HepG2 (cell line): ENCODE measurements around the gene SRP9. TPM values are rescaled to one million over a fixed set of nuclear protein-coding genes. Genes with fewer than 3 reads are reported as not detected.

Experiments
- ATAC-seq: fragments of 200-7000 bp; cut with Tn5 transposase; 3 replicates; pipeline ENCODE4 v1.9.1; 2020; ENCODE audit warnings: mild to moderate bottlenecking, moderate library complexity
- BruUV-seq: library from RNA; stranded (reverse); fragments of 400-500 nt; replicated peaks from 2 replicates; lab custom pipeline; 2021; lab: Mats Ljungman, UMichigan
- CTCF ChIA-PET: fragments of 300-600 bp; formaldehyde crosslinking; extraction: SDS; loops from one replicate; lab custom pipeline; 2021; ENCODE audit warnings: low total read pairs, inconsistent platforms, low intra/inter-chr PET ratio; lab: Yijun Ruan, JAX
- POLR2A ChIA-PET: fragments of 350-600 bp; sonication (Branson Sonifier 250); formaldehyde crosslinking; loops from one replicate; lab custom pipeline; 2020; ENCODE audit warnings: antibody characterized with exemption, inconsistent platforms; lab: Yijun Ruan, JAX
- DNase-seq: peaks from one replicate; pipeline ENCODE4 v3.0.0-alpha.2; 2015; ENCODE audit warnings: low spot score
- FAIRE-seq: peaks from 3 replicates; lab custom pipeline; 2011; peaks lifted over from hg19 to GRCh38; lab: Jason Lieb, UNC
- H2AFZ ChIP-seq: one replicate; pipeline ENCODE4 v1.6.1; 2011; ENCODE audit warnings: low read length, inconsistent platforms
- H3K27ac ChIP-seq: fragments of 300-600 bp; 3 replicates; pipeline ENCODE4 v1.8.0; 2011; ENCODE audit warnings: mixed run types, mild to moderate bottlenecking, mixed read lengths, low read length, inconsistent platforms; ENCODE audit not compliant: insufficient read depth; ENCODE audit errors: extremely low read length
- H3K27me3 ChIP-seq, 2 experiments: fragments of 200-600 bp in 1 of 2; 2 replicates in 1 of 2; 3 replicates in 1 of 2; pipeline versions ENCODE4 v1.6.0 to v1.8.0; 2011; ENCODE audit warnings: low read length in 2 of 2, mild to moderate bottlenecking in 2 of 2, moderate library complexity in 2 of 2, inconsistent platforms in 1 of 2; ENCODE audit not compliant: insufficient read depth in 2 of 2, control insufficient read depth in 1 of 2
- H3K36me3 ChIP-seq, 2 experiments: fragments of 200-600 bp in 1 of 2; replicated peaks in 1 of 2; 2 replicates in 1 of 2; 3 replicates in 1 of 2; pipeline versions ENCODE4 v1.5.1 to v1.8.0; 2011; ENCODE audit warnings: low read length in 2 of 2, inconsistent platforms in 1 of 2; ENCODE audit not compliant: insufficient read depth in 2 of 2, control insufficient read depth in 1 of 2
- H3K4me1 ChIP-seq: 2 replicates; pipeline ENCODE4 v1.5.1; 2012; ENCODE audit warnings: low read length, inconsistent platforms; ENCODE audit not compliant: insufficient read depth
- H3K4me2 ChIP-seq: 2 replicates; pipeline ENCODE4 v1.6.0; 2011; ENCODE audit warnings: low read depth, low read length, inconsistent platforms
- H3K4me3 ChIP-seq, 3 experiments: fragments of 200-600 bp in 1 of 3; sonication (generic), shearing (Covaris generic) in 1 of 3; replicated peaks in 1 of 3; 2 replicates each; pipeline ENCODE4 v1.5.1; 2011 to 2016; ENCODE audit warnings: low read length in 3 of 3, inconsistent platforms in 2 of 3, low read depth in 2 of 3, mild to moderate bottlenecking in 2 of 3, control low read depth in 1 of 3, mixed read lengths in 1 of 3; ENCODE audit not compliant: insufficient read depth in 1 of 3
- H3K79me2 ChIP-seq: one replicate; pipeline ENCODE4 v1.6.1; 2011; ENCODE audit warnings: low read length, inconsistent platforms; ENCODE audit not compliant: insufficient read depth
- H3K9ac ChIP-seq: 2 replicates; pipeline ENCODE4 v1.6.0; 2011; ENCODE audit warnings: mild to moderate bottlenecking, low read depth, low read length, inconsistent platforms; ENCODE audit not compliant: insufficient read depth
- H3K9me3 ChIP-seq: 2 replicates; pipeline ENCODE4 v1.5.1; 2012; ENCODE audit warnings: mild to moderate bottlenecking, low read length
- H4K20me1 ChIP-seq: 2 replicates; pipeline ENCODE4 v1.6.0; 2011; ENCODE audit warnings: inconsistent platforms, mild to moderate bottlenecking, low read length, moderate library complexity; ENCODE audit not compliant: insufficient read depth
- FOXA3 ChIP-seq: IDR thresholded peaks from 2 replicates; pipeline ENCODE4 v1.6.1; 2016; ENCODE audit warnings: missing genetic modification reagents, missing compliant biosample characterization
- FOXC1 ChIP-seq: sonication (generic); formaldehyde crosslinking; IDR thresholded peaks from 2 replicates; pipeline ENCODE4 v1.8.0; 2022; ENCODE audit warnings: mild to moderate bottlenecking, missing genetic modification reagents, borderline replicate concordance
- KMT2B ChIP-seq: IDR thresholded peaks from 2 replicates; pipeline ENCODE4 v1.6.1; 2016; ENCODE audit warnings: missing genetic modification reagents, missing compliant biosample characterization
- TCF12 ChIP-seq, 2 experiments: fragments of 450-650 bp in 1 of 2; sonication (generic) in 1 of 2; formaldehyde crosslinking in 1 of 2; IDR thresholded peaks; 2 replicates each; pipeline versions ENCODE4 v1.6.1 to v1.8.0; 2017 to 2022; ENCODE audit warnings: antibody characterized with exemption in 1 of 2, mild to moderate bottlenecking in 1 of 2, missing genetic modification reagents in 1 of 2, moderate library complexity in 1 of 2
- TCF7 ChIP-seq: sonication (generic); IDR thresholded peaks from 2 replicates; pipeline ENCODE4 v1.6.1; 2016; ENCODE audit warnings: antibody characterized with exemption, low read depth
- YEATS4 ChIP-seq: sonication (generic); formaldehyde crosslinking; IDR thresholded peaks from 2 replicates; pipeline ENCODE4 v1.4.0; 2020; ENCODE audit warnings: missing genetic modification reagents, borderline replicate concordance
- ZNF121 ChIP-seq: sonication (generic); formaldehyde crosslinking; IDR thresholded peaks from 2 replicates; pipeline ENCODE4 v1.5.0; 2020; ENCODE audit warnings: mild to moderate bottlenecking, missing genetic modification reagents
- ZNF230 ChIP-seq: sonication (generic); formaldehyde crosslinking; IDR thresholded peaks from 2 replicates; pipeline ENCODE4 v1.4.0; 2020; ENCODE audit warnings: mild to moderate bottlenecking, missing genetic modification reagents
- ZNF558 ChIP-seq: sonication (generic); formaldehyde crosslinking; IDR thresholded peaks from 2 replicates; pipeline ENCODE4 v1.9.0; 2022; ENCODE audit warnings: mild to moderate bottlenecking, missing genetic modification reagents, borderline replicate concordance
- WGBS: methylation state at CpG from one replicate; pipeline ENCODE4 v1.1.6; 2017; ENCODE audit warnings: low lambda C conversion rate; 5-methylcytosine and 5-hydroxymethylcytosine counted together
- in situ Hi-C: cut with HindIII; loops from 2 replicates; pipeline ENCODE4 v1.10.0; 2017; ENCODE audit warnings: low pct_unique_long_range_greater_than_20kb; ENCODE audit not compliant: extremely low pct_ligation_motif_present
- intact Hi-C: fragments of 100-400 bp; cut with micrococcal nuclease; formaldehyde crosslinking; loops from one replicate; pipeline ENCODE4 v1.10.0; 2022; ENCODE audit not compliant: unreplicated experiment
- polyA plus RNA-seq, 8 experiments: library from polyadenylated mRNA; depleted of rRNA in 3 of 8; stranded (reverse) in 7 of 8; unstranded in 1 of 8; fragments of >200 nt; fragmentation: Illumina TruSeq in 4 of 8; extraction: Trizol in 4 of 8; gene quantifications; 2 replicates each; pipeline versions ENCODE4 v1.2.1 to v1.2.3, GENCODE V29; 2011 to 2016; ENCODE audit warnings: low read depth in 4 of 8, missing spikeins in 1 of 8, mixed read lengths in 1 of 8; ENCODE audit not compliant: insufficient read depth in 1 of 8
- total RNA-seq, 5 experiments: library from RNA; depleted of rRNA; stranded (reverse); fragments of >200 nt; fragmentation: Illumina TruSeq; extraction: Trizol; gene quantifications; 2 replicates each; pipeline ENCODE4 v1.2.3, GENCODE V29; 2016; ENCODE audit warnings: low read depth in 1 of 5
- TF ChIP-seq, protein P1 (sequence below): sonication (generic); formaldehyde crosslinking; IDR thresholded peaks from 2 replicates; pipeline ENCODE4 v1.4.0; 2020; ENCODE audit warnings: missing genetic modification reagents
- TF ChIP-seq, protein P2 (sequence below): sonication (generic); formaldehyde crosslinking; IDR thresholded peaks from 2 replicates; pipeline ENCODE4 v1.4.0; 2020; ENCODE audit warnings: missing genetic modification reagents
- TF ChIP-seq, protein P3 (sequence below): sonication (generic); formaldehyde crosslinking; IDR thresholded peaks from 2 replicates; pipeline ENCODE4 v1.4.0; 2020; ENCODE audit warnings: mild to moderate bottlenecking, missing genetic modification reagents
- TF ChIP-seq, protein P4 (sequence below): sonication (generic); formaldehyde crosslinking; IDR thresholded peaks from 2 replicates; pipeline ENCODE4 v1.4.0; 2020; ENCODE audit warnings: missing genetic modification reagents

The SRP9 gene
- total and polyA plus RNA-seq, 2 of the 13 experiments (the other 11 are each of a cell fraction or from before 2014, with no cell fraction given) = 251 to 307 TPM

DNA sequence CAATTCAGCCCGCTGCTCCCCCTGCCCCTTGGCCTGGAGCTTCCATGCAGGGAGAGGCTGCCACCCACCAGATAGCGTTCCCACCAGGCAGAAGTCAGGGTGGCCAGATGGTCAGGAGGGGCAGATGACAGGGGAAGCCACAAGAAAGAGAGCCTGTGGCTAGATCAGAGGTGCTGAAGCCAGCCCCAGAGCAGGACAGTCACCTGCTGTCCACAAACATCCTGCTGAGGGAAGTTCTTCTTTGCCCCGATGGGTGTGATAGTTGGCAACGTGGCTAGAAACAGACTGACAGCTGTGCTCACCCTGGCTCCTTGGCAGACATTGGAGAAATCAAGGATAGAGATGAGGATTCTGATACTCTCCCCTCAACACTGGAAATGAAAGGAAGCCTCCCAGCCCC is 27.2 kb upstream of the SRP9 start:
- DNase-seq (no peak), FAIRE-seq (no peak), ATAC-seq (no peak)
- H4K20me1 ChIP-seq = no peaks in the 10 kb centered on the region
- H3K4me2 ChIP-seq = no peak overlapping the region
- H3K79me2 ChIP-seq = no peaks in the 10 kb centered on the region
- no peaks in the 10 kb centered on the region for H3K27me3 ChIP-seq
- H3K4me1 ChIP-seq = peaks cover 90% of the 10 kb centered on the region
- H3K27ac ChIP-seq = no peak overlapping the region
- H3K9me3 ChIP-seq = no peaks in the 10 kb centered on the region
- BruUV-seq = no TSS peak
- WGBS = 13% methylated on average over 2 of the region's 4 CpGs
- CTCF ChIA-PET = no interaction called here
- intact Hi-C loops = no loop called here
- in situ Hi-C loops = no loop called here
- no peak overlapping the region for H3K4me3 ChIP-seq
- POLR2A ChIA-PET = interaction anchor here (1.0 to 1.6 kb wide), 2 partner anchors 14 to 18 kb away, joined by 3 to 5 read pairs; no protein-coding TSS in a partner anchor
- H3K9ac ChIP-seq = no peak overlapping the region
- no peaks in the 10 kb centered on the region for H3K36me3 ChIP-seq
- no peak overlapping the region for H2AFZ ChIP-seq
- TF ChIP-seq, protein P1, sequence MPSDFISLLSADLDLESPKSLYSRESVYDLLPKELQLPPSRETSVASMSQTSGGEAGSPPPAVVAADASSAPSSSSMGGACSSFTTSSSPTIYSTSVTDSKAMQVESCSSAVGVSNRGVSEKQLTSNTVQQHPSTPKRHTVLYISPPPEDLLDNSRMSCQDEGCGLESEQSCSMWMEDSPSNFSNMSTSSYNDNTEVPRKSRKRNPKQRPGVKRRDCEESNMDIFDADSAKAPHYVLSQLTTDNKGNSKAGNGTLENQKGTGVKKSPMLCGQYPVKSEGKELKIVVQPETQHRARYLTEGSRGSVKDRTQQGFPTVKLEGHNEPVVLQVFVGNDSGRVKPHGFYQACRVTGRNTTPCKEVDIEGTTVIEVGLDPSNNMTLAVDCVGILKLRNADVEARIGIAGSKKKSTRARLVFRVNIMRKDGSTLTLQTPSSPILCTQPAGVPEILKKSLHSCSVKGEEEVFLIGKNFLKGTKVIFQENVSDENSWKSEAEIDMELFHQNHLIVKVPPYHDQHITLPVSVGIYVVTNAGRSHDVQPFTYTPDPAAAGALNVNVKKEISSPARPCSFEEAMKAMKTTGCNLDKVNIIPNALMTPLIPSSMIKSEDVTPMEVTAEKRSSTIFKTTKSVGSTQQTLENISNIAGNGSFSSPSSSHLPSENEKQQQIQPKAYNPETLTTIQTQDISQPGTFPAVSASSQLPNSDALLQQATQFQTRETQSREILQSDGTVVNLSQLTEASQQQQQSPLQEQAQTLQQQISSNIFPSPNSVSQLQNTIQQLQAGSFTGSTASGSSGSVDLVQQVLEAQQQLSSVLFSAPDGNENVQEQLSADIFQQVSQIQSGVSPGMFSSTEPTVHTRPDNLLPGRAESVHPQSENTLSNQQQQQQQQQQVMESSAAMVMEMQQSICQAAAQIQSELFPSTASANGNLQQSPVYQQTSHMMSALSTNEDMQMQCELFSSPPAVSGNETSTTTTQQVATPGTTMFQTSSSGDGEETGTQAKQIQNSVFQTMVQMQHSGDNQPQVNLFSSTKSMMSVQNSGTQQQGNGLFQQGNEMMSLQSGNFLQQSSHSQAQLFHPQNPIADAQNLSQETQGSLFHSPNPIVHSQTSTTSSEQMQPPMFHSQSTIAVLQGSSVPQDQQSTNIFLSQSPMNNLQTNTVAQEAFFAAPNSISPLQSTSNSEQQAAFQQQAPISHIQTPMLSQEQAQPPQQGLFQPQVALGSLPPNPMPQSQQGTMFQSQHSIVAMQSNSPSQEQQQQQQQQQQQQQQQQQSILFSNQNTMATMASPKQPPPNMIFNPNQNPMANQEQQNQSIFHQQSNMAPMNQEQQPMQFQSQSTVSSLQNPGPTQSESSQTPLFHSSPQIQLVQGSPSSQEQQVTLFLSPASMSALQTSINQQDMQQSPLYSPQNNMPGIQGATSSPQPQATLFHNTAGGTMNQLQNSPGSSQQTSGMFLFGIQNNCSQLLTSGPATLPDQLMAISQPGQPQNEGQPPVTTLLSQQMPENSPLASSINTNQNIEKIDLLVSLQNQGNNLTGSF (CRISPR knock-in tag) = no peak
- no peak for TF ChIP-seq FOXC1
- no peak for TF ChIP-seq KMT2B
- no peak for TF ChIP-seq FOXA3 (CRISPR knock-in tag)
- TF ChIP-seq, protein P2, sequence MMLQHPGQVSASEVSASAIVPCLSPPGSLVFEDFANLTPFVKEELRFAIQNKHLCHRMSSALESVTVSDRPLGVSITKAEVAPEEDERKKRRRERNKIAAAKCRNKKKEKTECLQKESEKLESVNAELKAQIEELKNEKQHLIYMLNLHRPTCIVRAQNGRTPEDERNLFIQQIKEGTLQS = no peak
- TF ChIP-seq, protein P3, sequence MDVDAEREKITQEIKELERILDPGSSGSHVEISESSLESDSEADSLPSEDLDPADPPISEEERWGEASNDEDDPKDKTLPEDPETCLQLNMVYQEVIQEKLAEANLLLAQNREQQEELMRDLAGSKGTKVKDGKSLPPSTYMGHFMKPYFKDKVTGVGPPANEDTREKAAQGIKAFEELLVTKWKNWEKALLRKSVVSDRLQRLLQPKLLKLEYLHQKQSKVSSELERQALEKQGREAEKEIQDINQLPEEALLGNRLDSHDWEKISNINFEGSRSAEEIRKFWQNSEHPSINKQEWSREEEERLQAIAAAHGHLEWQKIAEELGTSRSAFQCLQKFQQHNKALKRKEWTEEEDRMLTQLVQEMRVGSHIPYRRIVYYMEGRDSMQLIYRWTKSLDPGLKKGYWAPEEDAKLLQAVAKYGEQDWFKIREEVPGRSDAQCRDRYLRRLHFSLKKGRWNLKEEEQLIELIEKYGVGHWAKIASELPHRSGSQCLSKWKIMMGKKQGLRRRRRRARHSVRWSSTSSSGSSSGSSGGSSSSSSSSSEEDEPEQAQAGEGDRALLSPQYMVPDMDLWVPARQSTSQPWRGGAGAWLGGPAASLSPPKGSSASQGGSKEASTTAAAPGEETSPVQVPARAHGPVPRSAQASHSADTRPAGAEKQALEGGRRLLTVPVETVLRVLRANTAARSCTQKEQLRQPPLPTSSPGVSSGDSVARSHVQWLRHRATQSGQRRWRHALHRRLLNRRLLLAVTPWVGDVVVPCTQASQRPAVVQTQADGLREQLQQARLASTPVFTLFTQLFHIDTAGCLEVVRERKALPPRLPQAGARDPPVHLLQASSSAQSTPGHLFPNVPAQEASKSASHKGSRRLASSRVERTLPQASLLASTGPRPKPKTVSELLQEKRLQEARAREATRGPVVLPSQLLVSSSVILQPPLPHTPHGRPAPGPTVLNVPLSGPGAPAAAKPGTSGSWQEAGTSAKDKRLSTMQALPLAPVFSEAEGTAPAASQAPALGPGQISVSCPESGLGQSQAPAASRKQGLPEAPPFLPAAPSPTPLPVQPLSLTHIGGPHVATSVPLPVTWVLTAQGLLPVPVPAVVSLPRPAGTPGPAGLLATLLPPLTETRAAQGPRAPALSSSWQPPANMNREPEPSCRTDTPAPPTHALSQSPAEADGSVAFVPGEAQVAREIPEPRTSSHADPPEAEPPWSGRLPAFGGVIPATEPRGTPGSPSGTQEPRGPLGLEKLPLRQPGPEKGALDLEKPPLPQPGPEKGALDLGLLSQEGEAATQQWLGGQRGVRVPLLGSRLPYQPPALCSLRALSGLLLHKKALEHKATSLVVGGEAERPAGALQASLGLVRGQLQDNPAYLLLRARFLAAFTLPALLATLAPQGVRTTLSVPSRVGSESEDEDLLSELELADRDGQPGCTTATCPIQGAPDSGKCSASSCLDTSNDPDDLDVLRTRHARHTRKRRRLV (CRISPR knock-in tag) = no peak
- TF ChIP-seq YEATS4 (CRISPR knock-in tag) = no peak
- TF ChIP-seq ZNF230 (CRISPR knock-in tag) = no peak
- TF ChIP-seq ZNF121 = no peak
- no peak for TF ChIP-seq TCF12 (IDR thresholded peaks at IDR 0.05)
- TF ChIP-seq TCF12 (CRISPR knock-in tag; IDR thresholded peaks at IDR 0.05) = no peak
- TF ChIP-seq, protein P4, sequence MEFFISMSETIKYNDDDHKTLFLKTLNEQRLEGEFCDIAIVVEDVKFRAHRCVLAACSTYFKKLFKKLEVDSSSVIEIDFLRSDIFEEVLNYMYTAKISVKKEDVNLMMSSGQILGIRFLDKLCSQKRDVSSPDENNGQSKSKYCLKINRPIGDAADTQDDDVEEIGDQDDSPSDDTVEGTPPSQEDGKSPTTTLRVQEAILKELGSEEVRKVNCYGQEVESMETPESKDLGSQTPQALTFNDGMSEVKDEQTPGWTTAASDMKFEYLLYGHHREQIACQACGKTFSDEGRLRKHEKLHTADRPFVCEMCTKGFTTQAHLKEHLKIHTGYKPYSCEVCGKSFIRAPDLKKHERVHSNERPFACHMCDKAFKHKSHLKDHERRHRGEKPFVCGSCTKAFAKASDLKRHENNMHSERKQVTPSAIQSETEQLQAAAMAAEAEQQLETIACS (CRISPR knock-in tag) = no peak
- no peak for TF ChIP-seq TCF7
- TF ChIP-seq ZNF558 (CRISPR knock-in tag) = no peak
